Neuron (in vitro differentiated cells): Measurements from ENCODE around the gene SLC6A7.

ENCODE experiments used
- H2AFZ ChIP-seq: one replicate; pipeline ENCODE4 v1.6.1; 2013; ENCODE audit warnings: low read depth, mild to moderate bottlenecking, inconsistent platforms, low read length, moderate library complexity
- H3K27me3 ChIP-seq: one replicate; pipeline ENCODE4 v1.6.1; 2013; ENCODE audit warnings: low read length; ENCODE audit not compliant: insufficient read depth
- H3K36me3 ChIP-seq: one replicate; pipeline ENCODE4 v1.6.1; 2013; ENCODE audit warnings: low read length; ENCODE audit not compliant: insufficient read depth
- H3K4me1 ChIP-seq: one replicate; pipeline ENCODE4 v1.6.1; 2013; ENCODE audit warnings: low read length; ENCODE audit not compliant: insufficient read depth
- H3K4me3 ChIP-seq: 2 replicates; pipeline ENCODE4 v1.5.1; 2013; ENCODE audit warnings: mild to moderate bottlenecking, low read length, moderate library complexity
- H3K9me3 ChIP-seq: one replicate; pipeline ENCODE4 v1.6.1; 2013; ENCODE audit warnings: low read length

SLC6A7 gene

DNA sequence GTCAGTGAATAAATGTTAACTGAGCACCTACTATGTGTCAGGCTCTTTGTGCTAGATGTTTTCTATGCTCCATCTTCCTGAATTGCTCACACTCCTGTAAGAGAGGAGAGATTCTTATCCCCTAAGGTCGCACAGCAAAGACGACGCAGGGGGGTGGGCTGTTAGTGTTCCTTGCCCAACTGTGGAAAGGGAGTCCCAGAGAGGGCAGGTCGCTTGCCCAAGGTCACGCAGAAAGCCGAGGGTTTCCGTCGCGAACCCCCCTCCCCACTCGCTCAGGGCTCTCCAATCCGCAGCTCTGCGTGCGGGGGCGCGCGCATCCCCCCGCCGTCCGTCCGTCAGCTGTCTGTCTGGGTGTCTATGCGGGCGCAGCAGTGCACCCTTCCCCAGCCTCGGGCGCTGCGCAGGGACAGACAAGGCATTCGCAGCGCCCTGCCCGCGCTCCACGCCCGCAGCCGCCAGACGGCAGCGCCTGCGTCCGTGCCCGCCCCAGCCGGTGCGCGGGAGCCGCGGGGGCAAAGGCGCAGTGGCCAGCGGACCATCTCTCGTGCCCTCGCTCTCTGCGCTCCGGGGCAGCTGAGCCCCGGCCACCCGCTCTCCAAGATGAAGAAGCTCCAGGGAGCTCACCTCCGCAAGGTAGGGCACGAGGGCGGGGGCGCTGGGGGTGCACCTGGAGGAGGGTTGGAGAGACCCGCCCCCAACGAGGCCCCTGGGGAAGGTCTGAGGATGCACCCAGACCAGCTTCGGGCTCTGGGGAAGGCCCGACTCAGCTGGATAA lies at the start of gene SLC6A7:
TSS of gene SLC6A7 (plus strand) at position 335 of the 775 bp plus-strand sequence. CDS start at position 601, 266 bp downstream.
- Histone ChIP-seq H3K27me3 (peaks cover 86% of the 10 kb centered on the region), H3K4me1 (no peaks in the 10 kb centered on the region), H3K36me3 (no peaks in the 10 kb centered on the region), H3K9me3 (no peaks in the 10 kb centered on the region), H3K4me3 (no peak within 1 kb of the TSS), H2AFZ (no peak within 1 kb of the TSS)

- H3K36me3 ChIP-seq = no peaks in the 10 kb centered on the region
- H3K27me3 ChIP-seq = no peaks in the 10 kb centered on the region
- no peak overlapping the region for H2AFZ ChIP-seq
- H3K9me3 ChIP-seq = no peaks in the 10 kb centered on the region
- no peak overlapping the region for H3K4me3 ChIP-seq
- peaks cover 61% of the 10 kb centered on the region for H3K4me1 ChIP-seq
Measured at GRCh38 chr5:150140830-150141229, 49.0 kb upstream of the SLC6A7 start.

DNA sequence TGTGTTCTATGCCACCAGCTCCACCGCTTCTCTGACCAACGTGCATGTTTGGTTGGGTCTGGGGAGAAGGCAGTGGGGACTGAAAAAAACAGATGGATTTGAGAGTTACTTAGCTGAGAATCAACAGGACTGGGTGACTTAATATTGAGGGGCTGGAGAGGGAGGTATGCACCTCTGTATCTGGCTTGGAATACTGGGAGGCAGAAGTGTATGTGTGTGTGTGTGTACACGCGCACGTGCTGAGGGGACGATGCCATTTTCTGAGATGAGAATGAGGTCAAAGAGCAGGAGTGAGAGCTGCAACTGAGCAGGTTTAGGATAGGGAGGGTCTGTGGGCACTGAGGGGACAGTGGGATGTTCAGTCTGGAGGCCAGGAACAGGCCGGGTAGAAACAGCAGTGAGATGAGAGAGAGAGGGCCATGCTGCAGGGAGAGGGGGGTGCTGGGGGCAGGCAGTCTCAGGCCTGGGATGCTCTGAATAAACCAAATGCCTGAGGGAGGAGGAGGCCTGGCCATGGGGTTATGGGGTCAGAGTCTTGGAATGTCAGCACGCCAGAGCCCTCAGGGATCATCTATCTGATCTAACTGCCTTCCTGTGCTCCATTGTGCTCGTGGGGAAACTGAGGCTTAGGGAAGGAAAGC lies 48.2 kb upstream of the SLC6A7 start:
- H3K27me3 ChIP-seq = no peaks in the 10 kb centered on the region
- no peak overlapping the region for H2AFZ ChIP-seq
- no peak overlapping the region for H3K4me3 ChIP-seq
- H3K9me3 ChIP-seq = no peaks in the 10 kb centered on the region
- H3K36me3 ChIP-seq = no peaks in the 10 kb centered on the region
- peaks cover 62% of the 10 kb centered on the region for H3K4me1 ChIP-seq

DNA sequence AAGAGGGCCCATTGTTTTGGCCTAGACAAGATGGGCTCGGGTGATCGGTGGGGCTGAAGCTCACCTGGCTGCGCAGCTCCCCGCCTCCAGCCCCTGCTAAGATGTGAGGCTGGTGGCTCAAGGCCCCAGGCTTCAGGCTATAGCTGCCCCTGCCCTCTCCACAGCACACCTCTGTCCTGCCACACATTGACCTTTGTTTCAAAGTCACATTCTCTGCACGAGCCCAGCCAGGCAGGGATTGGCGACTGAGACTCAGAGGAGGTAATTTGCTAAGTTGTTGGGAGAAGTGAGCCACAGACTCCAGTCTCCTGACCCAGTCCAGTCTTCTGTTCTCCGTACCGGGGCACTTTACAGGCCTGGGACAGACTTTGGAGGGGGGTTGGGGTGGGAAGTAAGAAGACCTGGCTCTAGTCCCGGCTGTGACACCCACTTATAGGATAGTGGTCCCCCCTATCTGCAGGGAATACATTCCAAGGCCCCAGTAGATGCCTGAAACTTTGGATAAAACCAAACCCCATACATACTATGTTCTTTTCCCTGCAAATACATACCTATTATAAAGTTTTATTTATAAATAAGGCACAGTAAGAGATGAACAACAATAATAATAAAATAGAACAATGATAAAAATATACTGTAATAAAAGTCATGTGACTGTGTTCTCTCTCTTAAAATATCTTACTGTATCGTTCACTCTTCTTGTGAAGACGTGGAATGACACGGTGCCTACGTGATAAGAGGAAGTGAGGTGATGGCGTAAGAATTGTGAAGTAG lies 47.5 kb upstream of the SLC6A7 start:
- Histone ChIP-seq H3K4me1 (peaks cover 70% of the 10 kb centered on the region), H3K4me3 (no peak overlapping the region)

DNA sequence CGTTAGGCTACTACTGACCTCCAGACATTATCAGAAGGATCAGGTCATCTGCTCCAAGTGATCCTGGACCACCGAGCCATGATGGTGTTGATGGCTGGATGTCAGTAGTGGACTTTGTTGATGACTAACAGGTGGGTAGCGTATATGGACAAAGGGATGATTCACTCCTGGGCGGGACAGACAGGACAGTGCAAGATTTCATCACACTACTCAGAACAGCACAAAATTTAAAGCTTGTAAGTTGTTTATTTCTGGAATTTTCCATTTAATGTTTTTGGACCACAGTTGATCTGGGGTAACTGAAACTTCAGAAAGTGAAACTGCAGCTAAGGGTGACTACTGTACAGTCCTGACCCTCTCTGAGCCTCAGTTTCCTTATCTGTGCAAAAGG lies 46.9 kb upstream of the SLC6A7 start:
- Histone ChIP-seq H3K9me3 (no peaks in the 10 kb centered on the region), H3K4me3 (no peak overlapping the region), H3K4me1 (peaks cover 70% of the 10 kb centered on the region), H3K36me3 (no peaks in the 10 kb centered on the region), H2AFZ (no peak overlapping the region), H3K27me3 (no peaks in the 10 kb centered on the region)

More for the DNA sequence above, 47.5 kb upstream of the SLC6A7 start:
- Histone ChIP-seq H3K27me3 (no peaks in the 10 kb centered on the region), H2AFZ (no peak overlapping the region), H3K9me3 (no peaks in the 10 kb centered on the region), H3K36me3 (no peaks in the 10 kb centered on the region)

DNA sequence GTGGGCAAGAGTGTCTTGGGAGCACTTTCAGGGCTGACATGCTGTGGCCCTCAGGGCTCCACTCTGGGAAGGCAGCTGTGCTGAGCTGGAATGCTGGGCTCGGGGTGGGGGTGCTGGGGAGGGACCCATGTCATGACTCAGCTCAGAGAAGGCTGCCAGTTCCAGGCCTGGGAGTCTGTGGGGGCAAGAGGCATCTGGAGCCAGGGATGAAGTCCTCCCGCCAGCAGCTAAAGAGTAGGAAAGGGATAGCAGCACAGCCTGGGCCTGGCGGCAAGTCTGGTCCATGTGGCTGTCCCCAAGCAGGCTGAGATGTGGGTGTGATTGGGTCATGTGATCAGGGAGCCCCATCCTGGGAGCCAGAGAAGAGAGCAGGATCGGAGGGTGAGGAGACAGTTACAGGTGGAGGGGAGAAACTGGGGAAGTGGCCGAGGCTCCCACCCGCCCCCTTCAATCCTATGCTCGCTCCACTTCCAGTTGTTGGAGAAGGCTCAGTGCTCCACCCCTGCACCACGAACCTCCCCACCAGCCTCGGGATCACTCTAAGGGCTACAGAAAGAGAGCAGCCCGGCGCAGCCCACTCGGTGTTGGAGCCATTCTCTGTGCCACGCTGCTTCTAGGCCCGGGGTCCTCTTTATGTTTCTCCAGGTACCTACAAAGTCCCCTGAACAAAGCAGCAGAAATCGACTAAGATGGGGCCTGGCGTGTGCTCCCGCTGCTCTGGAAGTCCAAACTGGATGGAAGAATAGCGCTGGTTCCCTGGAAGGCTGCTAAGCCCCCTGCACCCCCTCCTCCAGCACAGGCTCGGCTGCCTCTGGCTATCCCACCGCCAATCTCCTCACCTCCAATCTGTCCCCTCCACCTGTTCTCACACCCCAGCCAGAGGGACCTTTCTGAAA lies 46.3 kb upstream of the SLC6A7 start:
- no peaks in the 10 kb centered on the region for H3K27me3 ChIP-seq
- peaks cover 64% of the 10 kb centered on the region for H3K4me1 ChIP-seq
- no peak overlapping the region for H3K4me3 ChIP-seq

DNA sequence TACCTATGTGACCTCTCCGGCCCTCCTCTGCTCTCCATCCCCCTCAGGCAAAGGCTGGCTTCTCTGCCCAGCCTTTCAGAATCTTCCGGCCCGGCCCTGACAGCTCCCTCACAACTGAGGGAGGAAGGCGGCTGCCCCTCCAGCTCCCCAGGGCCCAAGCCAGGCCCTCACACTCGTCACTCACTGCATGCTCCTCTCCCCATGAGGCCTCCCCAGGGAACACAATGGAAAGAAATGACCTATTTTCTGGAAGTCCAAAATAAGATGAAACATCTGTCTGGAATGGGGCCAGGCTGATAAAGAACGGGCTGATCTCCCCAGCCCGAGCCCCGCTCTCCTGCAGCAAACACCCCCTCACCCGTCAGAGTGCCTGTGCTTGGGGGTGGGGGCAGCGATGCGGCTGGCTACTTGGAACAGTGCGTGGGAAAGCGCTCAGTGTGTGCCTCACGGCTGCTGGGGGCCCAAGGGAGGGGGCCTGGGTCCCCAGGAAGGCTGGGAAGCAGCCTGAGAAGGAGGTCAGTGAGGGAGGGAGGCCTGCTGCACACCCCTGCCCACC lies 45.5 kb upstream of the SLC6A7 start:
- Histone ChIP-seq H3K36me3 (no peaks in the 10 kb centered on the region), H2AFZ (no peak overlapping the region), H3K4me3 (no peak overlapping the region), H3K9me3 (no peaks in the 10 kb centered on the region), H3K27me3 (no peaks in the 10 kb centered on the region), H3K4me1 (peaks cover 57% of the 10 kb centered on the region)

More for the DNA sequence above, 46.3 kb upstream of the SLC6A7 start:
- H2AFZ ChIP-seq = no peak overlapping the region
- no peaks in the 10 kb centered on the region for H3K9me3 ChIP-seq
- no peaks in the 10 kb centered on the region for H3K36me3 ChIP-seq

GRCh38 chr5:150144879-150145278 lies 45.0 kb upstream of the SLC6A7 start:
- Histone ChIP-seq H3K9me3 (no peaks in the 10 kb centered on the region), H3K4me3 (no peak overlapping the region), H2AFZ (no peak overlapping the region), H3K27me3 (no peaks in the 10 kb centered on the region), H3K4me1 (peaks cover 53% of the 10 kb centered on the region), H3K36me3 (no peaks in the 10 kb centered on the region)

DNA sequence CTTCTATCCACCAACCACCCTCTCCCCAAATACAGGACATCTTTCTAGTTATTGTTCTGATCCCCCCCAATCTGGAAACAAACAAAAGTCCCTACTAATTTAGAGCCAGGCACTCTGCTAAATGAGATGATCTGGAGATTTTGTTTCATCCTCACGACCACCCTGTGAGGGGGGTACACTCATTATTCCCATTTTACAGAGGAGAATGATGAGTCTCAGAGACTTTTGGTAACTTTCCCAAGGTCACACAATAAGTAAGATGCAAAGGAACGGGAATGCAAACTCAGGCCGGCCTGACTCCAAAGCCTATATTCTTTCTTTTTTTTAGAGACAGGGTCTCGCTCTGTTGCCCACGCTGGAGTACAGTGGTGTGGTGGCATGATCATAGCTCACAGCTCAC lies 43.6 kb upstream of the SLC6A7 start:
- peaks cover 51% of the 10 kb centered on the region for H3K4me1 ChIP-seq
- no peaks in the 10 kb centered on the region for H3K9me3 ChIP-seq
- H3K36me3 ChIP-seq = no peaks in the 10 kb centered on the region
- H3K4me3 ChIP-seq = no peak overlapping the region
- H2AFZ ChIP-seq = no peak overlapping the region
- H3K27me3 ChIP-seq = no peaks in the 10 kb centered on the region

GRCh38 chr5:150146862-150147601 lies 42.8 kb upstream of the SLC6A7 start:
- no peak overlapping the region for H3K4me3 ChIP-seq
- H2AFZ ChIP-seq = no peak overlapping the region
- no peaks in the 10 kb centered on the region for H3K27me3 ChIP-seq
- no peaks in the 10 kb centered on the region for H3K9me3 ChIP-seq
- H3K36me3 ChIP-seq = no peaks in the 10 kb centered on the region
- H3K4me1 ChIP-seq = peaks cover 45% of the 10 kb centered on the region

DNA sequence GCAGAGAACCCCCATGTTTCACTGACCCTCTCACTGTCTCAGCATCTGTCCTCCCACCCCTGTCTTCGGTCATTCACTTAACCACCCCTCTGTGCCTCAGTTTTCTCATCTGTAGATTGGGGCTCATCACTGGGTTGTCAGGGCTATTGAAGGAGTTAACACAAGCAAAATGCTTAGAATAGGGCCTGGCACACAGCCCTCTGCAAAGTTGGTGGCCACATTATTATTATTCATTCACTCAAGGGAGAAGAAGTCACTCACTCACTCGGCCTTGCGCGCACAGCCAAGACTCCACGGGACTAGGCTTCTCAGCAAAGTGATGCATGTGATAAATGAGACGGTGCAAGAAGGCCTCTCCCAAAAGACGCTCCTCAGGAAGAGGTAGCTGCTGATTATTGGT lies 42.2 kb upstream of the SLC6A7 start:
- Histone ChIP-seq H3K27me3 (no peaks in the 10 kb centered on the region), H3K36me3 (no peaks in the 10 kb centered on the region), H3K4me1 (peaks cover 46% of the 10 kb centered on the region), H3K9me3 (no peaks in the 10 kb centered on the region), H3K4me3 (no peak overlapping the region), H2AFZ (no peak overlapping the region)
